ENCODE data around the gene VANGL2.
A peak's percentile ranks its signal among the peaks of the same experiment; 100 is the strongest.

VANGL2 gene

DNA sequence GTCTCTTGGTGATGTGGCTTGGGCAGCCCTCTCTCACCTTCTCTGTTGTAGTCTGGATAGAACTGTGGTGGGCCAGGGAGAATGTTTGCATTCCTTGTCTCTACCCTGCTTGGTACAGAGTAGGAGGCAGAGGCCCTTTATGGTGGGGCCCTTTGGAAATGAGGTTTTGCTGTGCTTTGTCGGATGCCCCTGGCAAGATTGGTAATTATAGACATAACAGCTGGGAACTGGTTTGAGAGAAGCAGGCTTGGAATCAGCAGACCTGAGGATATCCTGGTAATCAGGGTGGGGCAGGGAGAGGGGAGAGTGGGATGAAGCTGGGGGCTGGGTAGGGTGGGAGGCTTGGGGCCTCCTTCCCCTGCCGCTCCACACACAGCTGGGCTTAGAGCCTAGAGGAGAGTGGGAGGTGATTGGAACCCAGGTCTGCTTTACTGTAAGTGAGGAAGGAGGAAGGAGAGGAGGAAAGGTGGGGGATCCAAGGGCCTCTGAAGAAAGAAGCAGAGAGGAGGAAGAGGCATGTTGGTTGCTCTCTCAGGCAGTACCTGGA, 5.0 kb downstream of the VANGL2 start:
- TF ChIP-seq, protein P1, sequence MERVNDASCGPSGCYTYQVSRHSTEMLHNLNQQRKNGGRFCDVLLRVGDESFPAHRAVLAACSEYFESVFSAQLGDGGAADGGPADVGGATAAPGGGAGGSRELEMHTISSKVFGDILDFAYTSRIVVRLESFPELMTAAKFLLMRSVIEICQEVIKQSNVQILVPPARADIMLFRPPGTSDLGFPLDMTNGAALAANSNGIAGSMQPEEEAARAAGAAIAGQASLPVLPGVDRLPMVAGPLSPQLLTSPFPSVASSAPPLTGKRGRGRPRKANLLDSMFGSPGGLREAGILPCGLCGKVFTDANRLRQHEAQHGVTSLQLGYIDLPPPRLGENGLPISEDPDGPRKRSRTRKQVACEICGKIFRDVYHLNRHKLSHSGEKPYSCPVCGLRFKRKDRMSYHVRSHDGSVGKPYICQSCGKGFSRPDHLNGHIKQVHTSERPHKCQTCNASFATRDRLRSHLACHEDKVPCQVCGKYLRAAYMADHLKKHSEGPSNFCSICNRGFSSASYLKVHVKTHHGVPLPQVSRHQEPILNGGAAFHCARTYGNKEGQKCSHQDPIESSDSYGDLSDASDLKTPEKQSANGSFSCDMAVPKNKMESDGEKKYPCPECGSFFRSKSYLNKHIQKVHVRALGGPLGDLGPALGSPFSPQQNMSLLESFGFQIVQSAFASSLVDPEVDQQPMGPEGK (CRISPR knock-in tag; IDR thresholded peaks at IDR 0.05; ENCODE audit: borderline replicate concordance): no peak
- no peak for ATAC-seq

GRCh38 chr1:160406131-160406968, 6.0 kb downstream of the VANGL2 start:
- TF ChIP-seq TOX (CRISPR knock-in tag; IDR thresholded peaks at IDR 0.05; ENCODE audit: borderline replicate concordance) (no peak), GLIS3 (CRISPR knock-in tag; IDR thresholded peaks at IDR 0.05) (no peak), ZC3H10 (CRISPR knock-in tag; IDR thresholded peaks at IDR 0.05) (no peak), ZNF565 (CRISPR knock-in tag; conservative IDR thresholded peaks at IDR 0.05; ENCODE audit: low read depth) (no peak)
- TF ChIP-seq, protein P2, sequence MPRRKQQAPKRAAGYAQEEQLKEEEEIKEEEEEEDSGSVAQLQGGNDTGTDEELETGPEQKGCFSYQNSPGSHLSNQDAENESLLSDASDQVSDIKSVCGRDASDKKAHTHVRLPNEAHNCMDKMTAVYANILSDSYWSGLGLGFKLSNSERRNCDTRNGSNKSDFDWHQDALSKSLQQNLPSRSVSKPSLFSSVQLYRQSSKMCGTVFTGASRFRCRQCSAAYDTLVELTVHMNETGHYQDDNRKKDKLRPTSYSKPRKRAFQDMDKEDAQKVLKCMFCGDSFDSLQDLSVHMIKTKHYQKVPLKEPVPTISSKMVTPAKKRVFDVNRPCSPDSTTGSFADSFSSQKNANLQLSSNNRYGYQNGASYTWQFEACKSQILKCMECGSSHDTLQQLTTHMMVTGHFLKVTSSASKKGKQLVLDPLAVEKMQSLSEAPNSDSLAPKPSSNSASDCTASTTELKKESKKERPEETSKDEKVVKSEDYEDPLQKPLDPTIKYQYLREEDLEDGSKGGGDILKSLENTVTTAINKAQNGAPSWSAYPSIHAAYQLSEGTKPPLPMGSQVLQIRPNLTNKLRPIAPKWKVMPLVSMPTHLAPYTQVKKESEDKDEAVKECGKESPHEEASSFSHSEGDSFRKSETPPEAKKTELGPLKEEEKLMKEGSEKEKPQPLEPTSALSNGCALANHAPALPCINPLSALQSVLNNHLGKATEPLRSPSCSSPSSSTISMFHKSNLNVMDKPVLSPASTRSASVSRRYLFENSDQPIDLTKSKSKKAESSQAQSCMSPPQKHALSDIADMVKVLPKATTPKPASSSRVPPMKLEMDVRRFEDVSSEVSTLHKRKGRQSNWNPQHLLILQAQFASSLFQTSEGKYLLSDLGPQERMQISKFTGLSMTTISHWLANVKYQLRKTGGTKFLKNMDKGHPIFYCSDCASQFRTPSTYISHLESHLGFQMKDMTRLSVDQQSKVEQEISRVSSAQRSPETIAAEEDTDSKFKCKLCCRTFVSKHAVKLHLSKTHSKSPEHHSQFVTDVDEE (CRISPR knock-in tag; IDR thresholded peaks at IDR 0.05): no peak
- no peak for ATAC-seq

DNA sequence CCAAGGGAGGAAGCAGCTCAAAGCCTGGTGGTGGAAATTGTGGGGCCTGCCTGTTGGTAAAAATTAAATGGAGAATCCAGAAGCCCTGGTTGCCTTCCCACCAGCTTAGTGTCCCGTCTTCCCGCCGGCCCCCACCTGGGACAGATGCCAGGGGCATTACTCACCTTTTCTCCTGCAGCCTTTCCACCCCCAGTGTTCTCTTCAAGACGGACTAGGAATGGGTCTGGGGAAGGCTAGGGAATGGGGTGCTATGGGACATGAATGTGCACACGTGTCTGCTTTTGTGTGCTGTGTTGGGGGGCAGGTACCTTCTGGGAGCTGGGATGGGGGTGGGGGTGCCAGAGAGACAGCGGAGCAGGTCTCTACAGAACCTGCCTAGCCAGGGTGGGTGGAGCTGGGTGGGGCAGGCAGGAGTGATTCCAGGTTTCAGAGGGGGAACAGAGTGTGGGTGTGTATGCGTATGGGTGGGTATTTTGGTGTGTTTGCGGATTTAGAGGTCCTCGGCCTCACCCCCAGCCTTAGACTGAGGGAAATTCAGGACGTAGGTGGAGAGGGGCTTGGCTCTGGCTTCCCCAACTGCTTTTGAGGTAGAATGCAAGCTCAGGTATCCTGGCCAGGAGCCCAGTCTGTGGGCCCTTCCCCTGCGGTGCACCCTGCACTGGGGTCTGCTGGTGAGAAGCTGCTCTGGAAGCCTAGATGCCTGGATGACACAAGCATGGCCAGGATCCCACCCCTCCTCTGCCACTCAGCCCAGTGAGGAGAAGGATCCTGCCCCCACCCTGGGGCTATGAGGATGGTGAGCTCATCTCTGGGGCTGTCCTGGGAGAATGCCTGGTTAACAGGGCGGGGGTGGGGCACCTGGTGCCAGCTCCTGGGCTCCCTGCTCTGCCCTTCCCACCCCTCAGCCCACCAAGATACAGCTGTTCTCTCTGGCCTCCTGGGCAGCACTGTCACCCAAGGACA, 7.8 kb downstream of the VANGL2 start:
- ATAC-seq: peak; percentile 31
- TF ChIP-seq ZFP3 (CRISPR knock-in tag; IDR thresholded peaks at IDR 0.05): no peak
- TF ChIP-seq ZNF70 (CRISPR knock-in tag; IDR thresholded peaks at IDR 0.05): no peak
- no peak for TF ChIP-seq ESRRG (CRISPR knock-in tag; IDR thresholded peaks at IDR 0.05)
- TF ChIP-seq, protein P2 (CRISPR knock-in tag; IDR thresholded peaks at IDR 0.05): no peak
- TF ChIP-seq BACH2 (CRISPR knock-in tag; IDR thresholded peaks at IDR 0.05; ENCODE audit: borderline replicate concordance): no peak
- no peak for TF ChIP-seq POU6F1 (CRISPR knock-in tag; IDR thresholded peaks at IDR 0.05; ENCODE audit: borderline replicate concordance, low read depth)
- TF ChIP-seq, protein P1 (CRISPR knock-in tag; IDR thresholded peaks at IDR 0.05; ENCODE audit: borderline replicate concordance): no peak
- no peak for TF ChIP-seq CSRNP3 (CRISPR knock-in tag; IDR thresholded peaks at IDR 0.05)
- TF ChIP-seq ISL1 (CRISPR knock-in tag; IDR thresholded peaks at IDR 0.05): no peak
- TF ChIP-seq, protein P3, sequence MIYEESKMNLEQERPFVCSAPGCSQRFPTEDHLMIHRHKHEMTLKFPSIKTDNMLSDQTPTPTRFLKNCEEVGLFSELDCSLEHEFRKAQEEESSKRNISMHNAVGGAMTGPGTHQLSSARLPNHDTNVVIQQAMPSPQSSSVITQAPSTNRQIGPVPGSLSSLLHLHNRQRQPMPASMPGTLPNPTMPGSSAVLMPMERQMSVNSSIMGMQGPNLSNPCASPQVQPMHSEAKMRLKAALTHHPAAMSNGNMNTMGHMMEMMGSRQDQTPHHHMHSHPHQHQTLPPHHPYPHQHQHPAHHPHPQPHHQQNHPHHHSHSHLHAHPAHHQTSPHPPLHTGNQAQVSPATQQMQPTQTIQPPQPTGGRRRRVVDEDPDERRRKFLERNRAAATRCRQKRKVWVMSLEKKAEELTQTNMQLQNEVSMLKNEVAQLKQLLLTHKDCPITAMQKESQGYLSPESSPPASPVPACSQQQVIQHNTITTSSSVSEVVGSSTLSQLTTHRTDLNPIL (CRISPR knock-in tag; IDR thresholded peaks at IDR 0.05; ENCODE audit: low read depth): no peak
- no peak for TF ChIP-seq SNAI2 (CRISPR knock-in tag; IDR thresholded peaks at IDR 0.05)
- TF ChIP-seq RARB (CRISPR knock-in tag; IDR thresholded peaks at IDR 0.05): no peak

All from SK-N-SH treated with all-trans-retinoic acid at 6 μM for 48 hours (cell line).